GM10847 (cell line): ENCODE measurements around the gene CFAP410.

Experiments used
- POLR2A ChIP-seq: IDR thresholded peaks from 2 replicates; pipeline ENCODE4 v1.6.1; 2011; ENCODE audit not compliant: insufficient read length; ENCODE audit errors: extremely low read depth

CFAP410 gene

GRCh38 chr21:44329971-44330681, 9.1 kb downstream of the CFAP410 start:
- no peak for TF ChIP-seq POLR2A

GRCh38 chr21:44329086-44329889, 9.9 kb downstream of the CFAP410 start:
- TF ChIP-seq POLR2A, result peak; percentile 7

GRCh38 chr21:44328242-44328895, 10.8 kb downstream of the CFAP410 start:
- no peak for TF ChIP-seq POLR2A

- TF ChIP-seq POLR2A, result no peak
Measured at GRCh38 chr21:44327603-44327974, 11.6 kb downstream of the CFAP410 start.

GRCh38 chr21:44326716-44327602, 12.2 kb downstream of the CFAP410 start:
- no peak for TF ChIP-seq POLR2A

GRCh38 chr21:44326272-44326647, 12.9 kb downstream of the CFAP410 start:
- TF ChIP-seq POLR2A, result no peak

- no peak for TF ChIP-seq POLR2A
Measured at GRCh38 chr21:44325386-44326271, 13.6 kb downstream of the CFAP410 start.

GRCh38 chr21:44324854-44325107, 14.4 kb downstream of the CFAP410 start:
- TF ChIP-seq POLR2A, result no peak

GRCh38 chr21:44324106-44324853, 14.9 kb downstream of the CFAP410 start:
- no peak for TF ChIP-seq POLR2A

GRCh38 chr21:44323591-44323990, 15.6 kb downstream of the CFAP410 start:
- no peak for TF ChIP-seq POLR2A

- TF ChIP-seq POLR2A, result no peak
Measured at GRCh38 chr21:44322621-44323325, 16.4 kb downstream of the CFAP410 start.

GRCh38 chr21:44321846-44322450, 17.2 kb downstream of the CFAP410 start:
- TF ChIP-seq POLR2A, result no peak

- no peak for TF ChIP-seq POLR2A
Measured at GRCh38 chr21:44320847-44321246, 18.3 kb downstream of the CFAP410 start.
